Large intestine (tissue), 3 donors: ENCODE measurements around the gene PHF21B. TPM values are rescaled to one million over a fixed set of nuclear protein-coding genes. Genes with fewer than 3 reads are reported as not detected.

Experiments
- DNase-seq, 2 donors: peaks; one replicate each; pipeline versions ENCODE4 v3.0.0 to v3.0.0-alpha.2; 2013
- H3K27ac ChIP-seq: one replicate; pipeline ENCODE4 v1.5.1; 2013; ENCODE audit warnings: low read length
- H3K27me3 ChIP-seq: 2 replicates; pipeline ENCODE4 v1.6.1; 2013; ENCODE audit warnings: low read length; ENCODE audit not compliant: control insufficient read depth, insufficient read depth
- H3K36me3 ChIP-seq: 2 replicates; pipeline ENCODE4 v1.6.1; 2013; ENCODE audit warnings: low read length; ENCODE audit not compliant: control insufficient read depth, insufficient read depth
- H3K4me1 ChIP-seq: one replicate; pipeline ENCODE4 v1.6.1; 2013; ENCODE audit warnings: low read length; ENCODE audit not compliant: control insufficient read depth, insufficient read depth
- H3K4me3 ChIP-seq: one replicate; pipeline ENCODE4 v1.5.1; 2013; ENCODE audit warnings: low read length
- H3K9me3 ChIP-seq: one replicate; pipeline ENCODE4 v1.6.1; 2013; ENCODE audit warnings: mild to moderate bottlenecking, low read depth, low read length, moderate library complexity; ENCODE audit not compliant: control insufficient read depth
- WGBS: methylation state at CpG from one replicate; pipeline ENCODE4 v1.1.5; 2013; ENCODE audit warnings: low lambda C conversion rate; ENCODE audit not compliant: insufficient coverage; 5-methylcytosine and 5-hydroxymethylcytosine counted together
- polyA plus RNA-seq: library from polyadenylated mRNA; unstranded; fragments of 120-200 nt; gene quantifications from one replicate; pipeline ENCODE4 v1.2.1, GENCODE V29; 2013

The PHF21B gene
- polyA plus RNA-seq, 1 donor, result 0.63 TPM

- Histone ChIP-seq H3K4me1 (no peaks in the 10 kb centered on the region), H3K9me3 (no peaks in the 10 kb centered on the region), H3K27ac (no peak overlapping the region), H3K36me3 (no peaks in the 10 kb centered on the region), H3K4me3 (no peak overlapping the region), H3K27me3 (no peaks in the 10 kb centered on the region)
- DNase-seq, result no peak
- no CpG with 5 or more reads among the region's 16 CpGs for whole genome bisulfite sequencing
Observed at GRCh38 chr22:44887941-44888366, 121.9 kb downstream of the PHF21B start.

GRCh38 chr22:44885806-44886360, 123.9 kb downstream of the PHF21B start:
- H3K36me3 ChIP-seq, result no peaks in the 10 kb centered on the region
- H3K4me3 ChIP-seq, result no peak overlapping the region
- DNase-seq, result no peak
- H3K9me3 ChIP-seq, result no peaks in the 10 kb centered on the region
- H3K27me3 ChIP-seq, result no peaks in the 10 kb centered on the region
- no CpG with 5 or more reads among the region's 14 CpGs for WGBS
- no peak overlapping the region for H3K27ac ChIP-seq
- H3K4me1 ChIP-seq, result no peaks in the 10 kb centered on the region

- no peaks in the 10 kb centered on the region for H3K27me3 ChIP-seq
- no peak overlapping the region for H3K4me3 ChIP-seq
- H3K36me3 ChIP-seq, result no peaks in the 10 kb centered on the region
- no peak for DNase-seq
- H3K9me3 ChIP-seq, result no peaks in the 10 kb centered on the region
- H3K27ac ChIP-seq, result no peak overlapping the region
- WGBS, result no CpG with 5 or more reads among the region's 18 CpGs
- no peaks in the 10 kb centered on the region for H3K4me1 ChIP-seq
Observed at GRCh38 chr22:44884968-44885805, 124.6 kb downstream of the PHF21B start.

- H3K4me1 ChIP-seq, result no peaks in the 10 kb centered on the region
- 100% methylated on average over 1 of the region's 1 CpG for WGBS
Observed at GRCh38 chr22:44884562-44884961, 125.2 kb downstream of the PHF21B start.

GRCh38 chr22:44883011-44883421, 126.8 kb downstream of the PHF21B start:
- H3K4me1 ChIP-seq, result no peaks in the 10 kb centered on the region
- H3K27me3 ChIP-seq, result no peaks in the 10 kb centered on the region
- H3K27ac ChIP-seq, result no peak overlapping the region
- H3K36me3 ChIP-seq, result no peaks in the 10 kb centered on the region
- H3K4me3 ChIP-seq, result no peak overlapping the region
- whole genome bisulfite sequencing, result no CpG with 5 or more reads among the region's 12 CpGs
- DNase-seq, result no peak
- H3K9me3 ChIP-seq, result no peaks in the 10 kb centered on the region

More at GRCh38 chr22:44884562-44884961, 125.2 kb downstream of the PHF21B start:
- no peaks in the 10 kb centered on the region for H3K27me3 ChIP-seq
- H3K9me3 ChIP-seq, result no peaks in the 10 kb centered on the region
- H3K4me3 ChIP-seq, result no peak overlapping the region
- DNase-seq, result no peak
- H3K36me3 ChIP-seq, result no peaks in the 10 kb centered on the region
- no peak overlapping the region for H3K27ac ChIP-seq

- Histone ChIP-seq H3K27ac (no peak overlapping the region), H3K9me3 (no peaks in the 10 kb centered on the region), H3K4me1 (no peaks in the 10 kb centered on the region), H3K27me3 (no peaks in the 10 kb centered on the region), H3K4me3 (no peak overlapping the region), H3K36me3 (no peaks in the 10 kb centered on the region)
- DNase-seq, result no peak
- WGBS, result 80% methylated on average over 1 of the region's 26 CpGs
Observed at GRCh38 chr22:44882226-44882905, 127.4 kb downstream of the PHF21B start.

GRCh38 chr22:44881624-44882023, 128.2 kb downstream of the PHF21B start:
- WGBS, result no CpG with 5 or more reads among the region's 24 CpGs

GRCh38 chr22:44880610-44881290, 129.1 kb downstream of the PHF21B start:
- no peak for DNase-seq
- Histone ChIP-seq H3K27ac (no peak overlapping the region), H3K36me3 (no peaks in the 10 kb centered on the region), H3K27me3 (no peaks in the 10 kb centered on the region), H3K4me3 (no peak overlapping the region), H3K4me1 (no peaks in the 10 kb centered on the region), H3K9me3 (no peaks in the 10 kb centered on the region)
- WGBS, result no CpG with 5 or more reads among the region's 19 CpGs

More at GRCh38 chr22:44881624-44882023, 128.2 kb downstream of the PHF21B start:
- Histone ChIP-seq H3K36me3 (no peaks in the 10 kb centered on the region), H3K4me3 (no peak overlapping the region), H3K4me1 (no peaks in the 10 kb centered on the region), H3K27me3 (no peaks in the 10 kb centered on the region), H3K9me3 (no peaks in the 10 kb centered on the region), H3K27ac (no peak overlapping the region)
- no peak for DNase-seq

GRCh38 chr22:44879301-44879680, 130.5 kb downstream of the PHF21B start:
- H3K4me1 ChIP-seq, result no peaks in the 10 kb centered on the region
- H3K36me3 ChIP-seq, result no peaks in the 10 kb centered on the region
- WGBS, result no CpG with 5 or more reads among the region's 12 CpGs
- DNase-seq, result no peak
- H3K27me3 ChIP-seq, result no peaks in the 10 kb centered on the region
- no peak overlapping the region for H3K27ac ChIP-seq
- no peaks in the 10 kb centered on the region for H3K9me3 ChIP-seq
- H3K4me3 ChIP-seq, result no peak overlapping the region
